PC-3 (cell line): ENCODE results near the gene HEATR3. TPM values are rescaled to one million over a fixed set of nuclear protein-coding genes. Genes with fewer than 3 reads are reported as not detected.

ENCODE experiments used
- ATAC-seq: fragments of 200-7000 bp; cut with Tn5 transposase; 2 replicates; pipeline ENCODE4 v1.9.1; 2020; ENCODE audit warnings: mild to moderate bottlenecking, moderate library complexity
- BruUV-seq: library from RNA; stranded (reverse); fragments of 400-500 nt; replicated peaks from 2 replicates; lab custom pipeline; 2021; lab: Mats Ljungman, UMichigan
- CTCF ChIA-PET: fragments of 300-600 bp; sonication (Branson Sonifier 250); formaldehyde crosslinking; loops from one replicate; lab custom pipeline; 2022; ENCODE audit warnings: antibody characterized with exemption; lab: Charles Lee
- POLR2A ChIA-PET: fragments of 300-600 bp; sonication (Branson Sonifier 250); formaldehyde crosslinking; loops from one replicate; lab custom pipeline; 2022; ENCODE audit warnings: antibody characterized with exemption; ENCODE audit not compliant: unreplicated experiment; lab: Charles Lee
- DNase-seq: peaks from one replicate; pipeline ENCODE4 v3.0.0-alpha.2; 2015
- H2AFZ ChIP-seq: fragments of 300-600 bp; sonication (generic); 2 replicates; pipeline ENCODE4 v1.6.0; 2016; ENCODE audit warnings: antibody characterized with exemption, low read length
- H3F3A ChIP-seq: fragments of 300-600 bp; sonication (generic); one replicate; pipeline ENCODE4 v1.6.0; 2017; ENCODE audit warnings: antibody characterized with exemption, low read length, control low read depth, mild to moderate bottlenecking; ENCODE audit not compliant: unreplicated experiment
- H3K27ac ChIP-seq: fragments of 300-600 bp; sonication (generic); 2 replicates; pipeline ENCODE4 v1.5.1; 2016; ENCODE audit warnings: mild to moderate bottlenecking, low read length
- H3K27me3 ChIP-seq: fragments of 300-600 bp; sonication (generic); 2 replicates; pipeline ENCODE4 v1.6.1; 2016; ENCODE audit warnings: low read length, mixed read lengths
- H3K36me3 ChIP-seq: fragments of 300-600 bp; sonication (generic); 2 replicates; pipeline ENCODE4 v1.6.1; 2016; ENCODE audit warnings: low read depth, mixed run types, low read length, mixed read lengths
- H3K4me1 ChIP-seq: fragments of 300-600 bp; sonication (generic); 2 replicates; pipeline ENCODE4 v1.5.1; 2016; ENCODE audit warnings: low read length; ENCODE audit not compliant: insufficient read depth
- H3K4me2 ChIP-seq: fragments of 300-600 bp; sonication (generic); 2 replicates; pipeline ENCODE4 v1.6.0; 2016; ENCODE audit warnings: low read length
- H3K4me3 ChIP-seq: fragments of 300-600 bp; sonication (generic); 2 replicates; pipeline ENCODE4 v1.5.1; 2016; ENCODE audit warnings: mild to moderate bottlenecking, low read length, mixed read lengths
- H3K79me2 ChIP-seq: fragments of 300-600 bp; sonication (generic); 2 replicates; pipeline ENCODE4 v1.6.1; 2017; ENCODE audit warnings: low read length, mixed read lengths
- H3K9ac ChIP-seq: fragments of 300-600 bp; sonication (generic); 2 replicates; pipeline ENCODE4 v1.6.0; 2016; ENCODE audit warnings: mild to moderate bottlenecking, low read length
- H3K9me2 ChIP-seq: fragments of 300-600 bp; sonication (generic); replicated peaks from 2 replicates; pipeline ENCODE4 v1.6.1; 2016; ENCODE audit warnings: mixed run types, low read length, mixed read lengths
- H3K9me3 ChIP-seq: fragments of 300-600 bp; sonication (generic); 2 replicates; pipeline ENCODE4 v1.6.1; 2016; ENCODE audit warnings: low read length, mixed read lengths
- H4K20me1 ChIP-seq: fragments of 300-600 bp; sonication (generic); 2 replicates; pipeline ENCODE4 v1.6.1; 2016; ENCODE audit warnings: low read length, mixed read lengths
- CTCF ChIP-seq: fragments of 300-600 bp; sonication (generic); conservative IDR thresholded peaks from 2 replicates; pipeline ENCODE4 v1.5.1; 2017; ENCODE audit warnings: antibody characterized with exemption, low read depth, mild to moderate bottlenecking, low read length
- EZH2 ChIP-seq: fragments of 300-600 bp; sonication (generic); IDR thresholded peaks from one replicate; pipeline ENCODE4 v1.6.1; 2017; ENCODE audit warnings: antibody characterized with exemption, mild to moderate bottlenecking, low read length; ENCODE audit not compliant: unreplicated experiment
- EZH2phosphoT487 ChIP-seq: fragments of 300-600 bp; sonication (generic); IDR thresholded peaks from 2 replicates; pipeline ENCODE4 v1.6.1; 2018; ENCODE audit warnings: mild to moderate bottlenecking, antibody characterized with exemption, low read length, borderline replicate concordance
- intact Hi-C: fragments of 100-400 bp; cut with micrococcal nuclease; formaldehyde crosslinking; loops from 2 replicates; pipeline ENCODE4 v1.9.0; 2023
- total RNA-seq: library from RNA; depleted of rRNA; stranded (reverse); fragments of >200 nt; gene quantifications from 2 replicates; pipeline ENCODE4 v1.2.3, GENCODE V29; 2014

Gene HEATR3
- total RNA-seq, 1 experiment from 2014 or later, result 18.7 TPM

GRCh38 chr16:50024684-50025536 is 40.9 kb upstream of the HEATR3 start, which contains the start of gene CNEP1R1:
CNEP1R1 (plus strand) TSS chr16:50025225; CDS start chr16:50025316, 91 bp downstream.
- H3K27ac ChIP-seq, result no peak within 1 kb of the TSS
- CTCF ChIA-PET, result interaction anchor here (0.5 to 1.1 kb wide), 8 partner anchors 13 to 336 kb away, joined by 3 to 16 read pairs (median 3); partner anchors contain the start of gene HEATR3
- H3K36me3 ChIP-seq, result peaks cover 3% of the 10 kb centered on the region; the same call in 1 of the 2 replicates
- H3K9ac ChIP-seq, result peak within 1 kb of the TSS; percentile 87
- ATAC-seq (peak; percentile 93), DNase-seq (peak; percentile 93)
- H3K4me2 ChIP-seq, result peak within 1 kb of the TSS; percentile 87
- H3F3A ChIP-seq, result no peaks in the 10 kb centered on the region
- H2AFZ ChIP-seq, result peak within 1 kb of the TSS; percentile 93
- H3K9me3 ChIP-seq, result no peaks in the 10 kb centered on the region
- H3K4me3 ChIP-seq, result peak within 1 kb of the TSS; percentile 95
- intact Hi-C loops, result loop anchor here (1.0 to 10.0 kb wide), 5 partner anchors 42 to 640 kb away; partner anchors contain the start of genes BRD7 and HEATR3
- H3K27me3 ChIP-seq, result 0 out of 2 replicates have a peak, but pooled peaks cover 4% of the 10 kb centered on the region
- no peaks in the 10 kb centered on the region for H3K9me2 ChIP-seq
- H4K20me1 ChIP-seq, result no peaks in the 10 kb centered on the region
- POLR2A ChIA-PET, result interaction anchor here (0.6 to 1.1 kb wide), 2 partner anchors 41 to 378 kb away, joined by 3 read pairs; partner anchors contain the start of gene HEATR3
- peaks cover 19% of the 10 kb centered on the region for H3K79me2 ChIP-seq
- no TSS peak for BruUV-seq
- TF ChIP-seq CTCF (peak; percentile 91), EZH2 (no peak), EZH2phosphoT487 (no peak)
- peaks cover 6% of the 10 kb centered on the region for H3K4me1 ChIP-seq

GRCh38 chr16:50025537-50025931 is 40.2 kb upstream of the HEATR3 start:
- BruUV-seq, result no TSS peak
- H3K4me2 ChIP-seq, result peak overlapping the region; percentile 87
- no peaks in the 10 kb centered on the region for H4K20me1 ChIP-seq
- no peaks in the 10 kb centered on the region for H3K9me3 ChIP-seq
- H3K36me3 ChIP-seq, result peaks cover 4% of the 10 kb centered on the region; the same call in 1 of the 2 replicates
- H3F3A ChIP-seq, result no peaks in the 10 kb centered on the region
- ATAC-seq, result peak; percentile 18; the same call in 1 of the 2 replicates
- H2AFZ ChIP-seq, result peak overlapping the region; percentile 93
- H3K79me2 ChIP-seq, result peaks cover 19% of the 10 kb centered on the region
- 0 out of 2 replicates have a peak, but pooled peaks cover 3% of the 10 kb centered on the region for H3K27me3 ChIP-seq
- peak overlapping the region; percentile 95 for H3K4me3 ChIP-seq
- intact Hi-C loops, result loop anchor here (1.0 to 10.0 kb wide), 5 partner anchors 42 to 640 kb away; partner anchors contain the start of genes BRD7 and HEATR3
- H3K4me1 ChIP-seq, result peaks cover 6% of the 10 kb centered on the region
- TF ChIP-seq CTCF, result no peak
- TF ChIP-seq EZH2phosphoT487, result no peak
- no peak for TF ChIP-seq EZH2
- H3K27ac ChIP-seq, result no peak overlapping the region
- peak overlapping the region; percentile 87 for H3K9ac ChIP-seq
- POLR2A ChIA-PET, result interaction anchor here (0.6 to 1.1 kb wide), 2 partner anchors 41 to 377 kb away, joined by 3 read pairs; partner anchors contain the start of gene HEATR3
- peak; percentile 3 for DNase-seq
- CTCF ChIA-PET, result interaction anchor here (0.5 to 1.1 kb wide), 7 partner anchors 12 to 335 kb away, joined by 3 to 16 read pairs (median 3); partner anchors contain the start of gene HEATR3
- no peaks in the 10 kb centered on the region for H3K9me2 ChIP-seq
